Measurements from ENCODE around the gene GSG1L2.

The GSG1L2 gene

GRCh38 chr17:9828296-9829295, 6.7 kb upstream of the GSG1L2 start:
- H3K4me3 ChIP-seq (replicated peaks in 1 of 2; ENCODE audit: low read depth in 2 of 2, low read length in 2 of 2), result no peak overlapping the region
- TF ChIP-seq, protein P1, sequence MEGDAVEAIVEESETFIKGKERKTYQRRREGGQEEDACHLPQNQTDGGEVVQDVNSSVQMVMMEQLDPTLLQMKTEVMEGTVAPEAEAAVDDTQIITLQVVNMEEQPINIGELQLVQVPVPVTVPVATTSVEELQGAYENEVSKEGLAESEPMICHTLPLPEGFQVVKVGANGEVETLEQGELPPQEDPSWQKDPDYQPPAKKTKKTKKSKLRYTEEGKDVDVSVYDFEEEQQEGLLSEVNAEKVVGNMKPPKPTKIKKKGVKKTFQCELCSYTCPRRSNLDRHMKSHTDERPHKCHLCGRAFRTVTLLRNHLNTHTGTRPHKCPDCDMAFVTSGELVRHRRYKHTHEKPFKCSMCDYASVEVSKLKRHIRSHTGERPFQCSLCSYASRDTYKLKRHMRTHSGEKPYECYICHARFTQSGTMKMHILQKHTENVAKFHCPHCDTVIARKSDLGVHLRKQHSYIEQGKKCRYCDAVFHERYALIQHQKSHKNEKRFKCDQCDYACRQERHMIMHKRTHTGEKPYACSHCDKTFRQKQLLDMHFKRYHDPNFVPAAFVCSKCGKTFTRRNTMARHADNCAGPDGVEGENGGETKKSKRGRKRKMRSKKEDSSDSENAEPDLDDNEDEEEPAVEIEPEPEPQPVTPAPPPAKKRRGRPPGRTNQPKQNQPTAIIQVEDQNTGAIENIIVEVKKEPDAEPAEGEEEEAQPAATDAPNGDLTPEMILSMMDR (IDR thresholded peaks at IDR 0.05; ENCODE audit: low read depth, low read length), result no peak
- DNase-seq (ENCODE audit: low read depth in 2 of 2), result peak in 1 of 2 donors; percentile 40

GRCh38 chr17:9825641-9826150, 3.8 kb upstream of the GSG1L2 start, which contains the start of gene GLP2R:
GLP2R (plus strand) TSS chr17:9825924; CDS start chr17:9826064, 140 bp downstream.
- no peak for DNase-seq (ENCODE audit: low read depth in 2 of 2)
- H3K4me3 ChIP-seq (replicated peaks in 1 of 2; ENCODE audit: low read depth in 2 of 2, low read length in 2 of 2), result no peak within 1 kb of the TSS
- TF ChIP-seq, protein P1 (IDR thresholded peaks at IDR 0.05; ENCODE audit: low read depth, low read length), result no peak

GRCh38 chr17:9824797-9825338, 3.0 kb upstream of the GSG1L2 start:
- TF ChIP-seq, protein P1 (IDR thresholded peaks at IDR 0.05; ENCODE audit: low read depth, low read length), result no peak
- DNase-seq (ENCODE audit: low read depth in 2 of 2), result no peak
- no peak overlapping the region for H3K4me3 ChIP-seq (replicated peaks in 1 of 2; ENCODE audit: low read depth in 2 of 2, low read length in 2 of 2)

DNA sequence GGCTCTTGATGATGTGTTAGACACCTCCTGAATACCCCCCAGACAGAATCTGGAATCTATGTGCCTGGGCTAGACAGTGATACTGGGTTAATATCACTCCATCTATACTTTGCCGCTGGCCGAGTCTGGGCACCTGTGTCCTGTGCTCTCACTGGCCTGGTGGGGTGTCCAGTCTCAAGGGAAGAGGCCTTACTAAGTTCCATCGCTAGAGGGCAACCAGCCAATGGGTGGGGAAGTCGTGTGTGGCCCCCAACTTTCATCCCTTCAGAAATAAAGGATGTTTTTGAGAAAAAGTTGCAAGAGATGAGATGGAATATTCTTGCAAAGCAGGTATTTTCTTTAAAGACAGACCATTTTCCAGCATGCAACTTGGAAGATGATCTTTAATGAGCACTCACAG, 2.2 kb upstream of the GSG1L2 start:
- H3K4me3 ChIP-seq (replicated peaks in 1 of 2; ENCODE audit: low read depth in 2 of 2, low read length in 2 of 2), result no peak overlapping the region
- no peak for DNase-seq (ENCODE audit: low read depth in 2 of 2)
- TF ChIP-seq, protein P1 (IDR thresholded peaks at IDR 0.05; ENCODE audit: low read depth, low read length), result no peak

GRCh38 chr17:9820448-9820847, 1.4 kb downstream of the GSG1L2 start:
- TF ChIP-seq, protein P1 (IDR thresholded peaks at IDR 0.05; ENCODE audit: low read depth, low read length), result no peak
- no peak overlapping the region for H3K4me3 ChIP-seq (replicated peaks in 1 of 2; ENCODE audit: low read depth in 2 of 2, low read length in 2 of 2)
- DNase-seq (ENCODE audit: low read depth in 2 of 2), result no peak

- TF ChIP-seq, protein P1 (IDR thresholded peaks at IDR 0.05; ENCODE audit: low read depth, low read length), result no peak
- no peak overlapping the region for H3K4me3 ChIP-seq (replicated peaks in 1 of 2; ENCODE audit: low read depth in 2 of 2, low read length in 2 of 2)
- DNase-seq (ENCODE audit: low read depth in 2 of 2), result no peak
These were observed 3.1 kb downstream of the GSG1L2 start for GRCh38 chr17:9818760-9819159.
